Upper lobe of left lung (tissue), 6 donors: Measurements from ENCODE around the gene DAPK1. TPM values are rescaled to one million over a fixed set of nuclear protein-coding genes. Genes with fewer than 3 reads are reported as not detected.

Experiments used
- ATAC-seq, 2 donors: fragments of 200-7000 bp; cut with Tn5 transposase; one replicate each; pipeline ENCODE4 v1.9.1; 2022; ENCODE audit warnings: mild to moderate bottlenecking in 2 of 2, moderate library complexity in 2 of 2; ENCODE audit not compliant: low FRiP score in 2 of 2
- DNase-seq, 2 donors: peaks; one replicate each; pipeline ENCODE4 v3.0.0-alpha.2; 2019 to 2020
- H3K27ac ChIP-seq, 4 donors: fragments of 200-600 bp; sonication (generic); one replicate each; pipeline ENCODE4 v1.5.1; 2016 to 2019
- H3K27me3 ChIP-seq, 4 donors: fragments of 200-600 bp; sonication (generic); one replicate each; pipeline ENCODE4 v1.5.1; 2017 to 2019
- H3K36me3 ChIP-seq, 4 donors: fragments of 200-600 bp; sonication (generic); one replicate each; pipeline ENCODE4 v1.5.1; 2016 to 2019
- H3K4me1 ChIP-seq, 4 donors: fragments of 200-600 bp; sonication (generic); one replicate each; pipeline ENCODE4 v1.5.1; 2018 to 2019
- H3K4me3 ChIP-seq, 4 donors: fragments of 200-600 bp; sonication (generic); one replicate each; pipeline ENCODE4 v1.5.1; 2017 to 2019; ENCODE audit warnings: mild to moderate bottlenecking in 2 of 4, moderate library complexity in 1 of 4
- H3K9me3 ChIP-seq, 4 donors: fragments of 200-600 bp; sonication (generic); one replicate each; pipeline ENCODE4 v1.5.1; 2018 to 2019
- CTCF ChIP-seq, 6 experiments: fragments of 450-650 bp in 4 of 6; fragments of 200-600 bp in 2 of 6; sonication (generic) in 2 of 6; IDR thresholded peaks; one replicate each; pipeline ENCODE4 v1.5.1; 2016 to 2019; ENCODE audit warnings: antibody characterized with exemption in 6 of 6
- EP300 ChIP-seq, 4 donors: sonication (generic); formaldehyde crosslinking; IDR thresholded peaks; one replicate each; pipeline ENCODE4 v1.5.1; 2017; ENCODE audit warnings: antibody characterized with exemption in 4 of 4, control low read depth in 2 of 4
- POLR2A ChIP-seq, 4 donors: fragments of 450-650 bp; IDR thresholded peaks; one replicate each; pipeline ENCODE4 v1.5.1; 2016 to 2017; ENCODE audit warnings: antibody characterized with exemption in 4 of 4, mild to moderate bottlenecking in 2 of 4
- POLR2AphosphoS5 ChIP-seq, 2 donors: sonication (generic); formaldehyde crosslinking; IDR thresholded peaks; one replicate each; pipeline ENCODE4 v1.5.1; 2017; ENCODE audit warnings: antibody characterized with exemption in 2 of 2
- WGBS, 2 donors: methylation state at CpG; one replicate each; pipeline ENCODE4 v1.1.5; 2017 to 2018; 5-methylcytosine and 5-hydroxymethylcytosine counted together
- total RNA-seq, 6 donors: library from RNA; depleted of rRNA in 4 of 6; stranded (reverse); fragments of >200 nt in 4 of 6; gene quantifications; one replicate each; pipeline versions ENCODE4 v1.1.0 to v1.2.1, GENCODE V29; 2016 to 2021
- donor health status: DM: no; HTN: no; CAD: no; lungs with moderate emphysema.
- donor health status: DM: no; HTN: yes; CAD: no; lungs with severe emphysema.

Gene DAPK1
- total RNA-seq, 6 donors from 2014 or later, result 125 to 334 (median 213) TPM

DNA sequence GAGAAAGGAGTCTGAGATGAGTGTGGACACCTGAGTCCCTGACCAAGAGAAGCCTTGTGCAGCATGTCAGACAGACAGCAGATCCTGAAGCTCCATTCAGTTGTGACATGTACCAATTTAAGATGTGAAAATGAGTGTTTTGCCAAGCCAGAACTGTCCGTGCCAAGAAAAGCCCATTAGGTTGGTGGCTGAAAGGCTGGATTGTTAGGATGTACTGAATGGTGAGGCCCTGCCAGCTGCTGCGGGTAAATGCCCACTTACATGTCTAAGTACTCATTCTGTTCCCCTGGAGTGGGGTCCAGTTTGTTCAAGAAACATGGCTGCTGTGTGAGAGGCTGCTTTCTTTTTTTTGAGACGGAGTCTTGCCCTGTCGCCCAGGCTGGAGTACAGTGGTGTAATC is 14.6 kb downstream of the DAPK1 start:
- ATAC-seq (no peak), DNase-seq (no peak)
- Histone ChIP-seq H3K9me3 (no peaks in the 10 kb centered on the region), H3K4me3 (no peak overlapping the region), H3K27ac (peak overlapping the region in 1 of 4 donors; percentile 31), H3K4me1 (peaks cover 19 to 40% (median 37%) of the 10 kb centered on the region in 4 donors), H3K27me3 (no peaks in the 10 kb centered on the region), H3K36me3 (no peaks in the 10 kb centered on the region)
- no peak for TF ChIP-seq POLR2AphosphoS5 (IDR thresholded peaks at IDR 0.05)
- TF ChIP-seq CTCF (IDR thresholded peaks at IDR 0.05), result no peak
- no peak for TF ChIP-seq POLR2A (IDR thresholded peaks at IDR 0.05)
- TF ChIP-seq EP300 (IDR thresholded peaks at IDR 0.05), result no peak
- WGBS, 2 donors, result 72 to 85% methylated on average over 4 of the region's 4 CpGs

- ATAC-seq, result no peak
- no peaks in the 10 kb centered on the region for H3K36me3 ChIP-seq
- H3K27ac ChIP-seq, result no peak overlapping the region
- TF ChIP-seq POLR2AphosphoS5 (IDR thresholded peaks at IDR 0.05), result no peak
- no peak for TF ChIP-seq POLR2A (IDR thresholded peaks at IDR 0.05)
- no peak for TF ChIP-seq CTCF (IDR thresholded peaks at IDR 0.05)
- no peak for TF ChIP-seq EP300 (IDR thresholded peaks at IDR 0.05)
- no peak overlapping the region for H3K4me3 ChIP-seq
- peaks cover 19 to 44% (median 42%) of the 10 kb centered on the region in 4 donors for H3K4me1 ChIP-seq
- 42 to 49% methylated on average over 4 of the region's 4 CpGs for WGBS, 2 donors
- H3K27me3 ChIP-seq, result no peaks in the 10 kb centered on the region
- no peaks in the 10 kb centered on the region for H3K9me3 ChIP-seq
- no peak for DNase-seq
Observed at GRCh38 chr9:87513161-87513560, 15.5 kb downstream of the DAPK1 start.

DNA sequence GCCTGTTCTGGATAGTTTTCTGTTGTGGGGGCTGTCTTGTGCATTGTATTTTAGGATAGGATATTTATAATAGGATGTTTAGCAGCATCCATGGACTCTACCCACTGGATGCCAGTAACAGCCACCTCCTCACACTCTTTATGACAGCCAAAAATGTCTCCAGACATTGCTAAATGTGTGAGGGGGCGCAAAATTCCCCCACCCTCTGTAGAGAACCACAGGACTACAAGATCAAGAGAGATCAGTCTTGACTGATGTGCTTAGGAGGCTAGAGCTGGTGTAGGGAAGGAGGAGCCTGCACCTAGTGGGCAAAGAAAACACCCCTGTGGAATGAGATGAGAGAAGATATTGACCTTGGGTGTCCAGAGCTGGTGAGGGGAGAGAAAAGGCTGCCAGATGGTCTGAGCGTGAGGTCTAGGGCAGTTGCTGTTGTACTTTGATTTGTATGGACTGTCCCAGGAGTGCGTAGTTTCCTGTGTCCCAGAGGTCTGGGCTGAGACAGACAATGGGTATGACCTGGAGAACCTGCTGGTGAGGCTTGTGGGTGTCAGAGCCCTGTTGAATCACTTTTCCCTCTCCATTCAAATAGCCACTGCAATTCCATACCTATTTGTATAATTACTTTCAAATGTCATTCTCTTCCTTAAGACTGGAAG is 16.3 kb downstream of the DAPK1 start:
- WGBS, 2 donors, result 97 to 98% methylated on average over 3 of the region's 3 CpGs
- Histone ChIP-seq H3K27me3 (no peaks in the 10 kb centered on the region), H3K36me3 (no peaks in the 10 kb centered on the region), H3K4me1 (peaks cover 27 to 52% (median 50%) of the 10 kb centered on the region in 4 donors), H3K9me3 (no peaks in the 10 kb centered on the region), H3K27ac (peak overlapping the region in 1 of 4 donors; percentile 13), H3K4me3 (no peak overlapping the region)
- TF ChIP-seq POLR2A (IDR thresholded peaks at IDR 0.05) (no peak), EP300 (IDR thresholded peaks at IDR 0.05) (no peak), POLR2AphosphoS5 (IDR thresholded peaks at IDR 0.05) (no peak), CTCF (IDR thresholded peaks at IDR 0.05) (no peak)
- DNase-seq, result no peak
- ATAC-seq, result no peak

DNA sequence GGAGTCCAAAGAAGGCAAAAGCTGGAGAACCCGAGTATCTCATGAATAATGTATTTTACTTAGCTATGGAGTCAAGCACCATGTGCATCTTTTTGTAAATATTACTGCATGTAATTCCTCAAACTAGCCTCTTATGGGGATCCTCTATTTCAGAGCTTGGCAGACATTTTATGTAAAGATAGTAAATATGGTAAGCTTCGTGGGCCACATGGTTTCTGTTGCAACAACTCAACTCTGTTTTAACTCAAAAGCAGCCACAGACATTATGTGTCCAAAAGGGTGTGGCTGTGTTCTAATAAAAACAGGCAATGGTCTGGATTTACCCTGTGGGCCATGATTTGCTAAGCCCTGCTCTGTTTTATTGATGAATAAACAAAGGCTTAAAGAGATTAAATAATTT is 17.3 kb downstream of the DAPK1 start:
- ATAC-seq (no peak), DNase-seq (no peak)
- TF ChIP-seq EP300 (IDR thresholded peaks at IDR 0.05), result no peak
- no peak for TF ChIP-seq CTCF (IDR thresholded peaks at IDR 0.05)
- TF ChIP-seq POLR2A (IDR thresholded peaks at IDR 0.05), result no peak
- TF ChIP-seq POLR2AphosphoS5 (IDR thresholded peaks at IDR 0.05), result no peak
- H3K27ac ChIP-seq, result peak overlapping the region in 3 of 4 donors; percentile 49 to 71 (median 59)
- H3K4me3 ChIP-seq, result no peak overlapping the region
- peaks cover 28 to 54% (median 52%) of the 10 kb centered on the region in 4 donors for H3K4me1 ChIP-seq
- no peaks in the 10 kb centered on the region for H3K27me3 ChIP-seq
- no peaks in the 10 kb centered on the region for H3K9me3 ChIP-seq
- 47 to 59% methylated on average over 2 of the region's 2 CpGs for WGBS, 2 donors
- no peaks in the 10 kb centered on the region for H3K36me3 ChIP-seq
